Activated naive CD8-positive, alpha-beta T cell treated with anti-CD3 and anti-CD28 coated beads, Interleukin-2, amount 50 U/mL, for 16 hours (primary cell): ENCODE results near the gene KRTAP1-3.
"Not testable (repeated sequence)": the region's sequence is repeated elsewhere in the genome, so short reads cannot be mapped to it uniquely, and the experiment has no call there.

Source experiments
- DNase-seq: peaks from one replicate; pipeline ENCODE4 v3.0.0-alpha.2; 2020; ENCODE audit warnings: low read depth, low spot score

Gene KRTAP1-3

DNA sequence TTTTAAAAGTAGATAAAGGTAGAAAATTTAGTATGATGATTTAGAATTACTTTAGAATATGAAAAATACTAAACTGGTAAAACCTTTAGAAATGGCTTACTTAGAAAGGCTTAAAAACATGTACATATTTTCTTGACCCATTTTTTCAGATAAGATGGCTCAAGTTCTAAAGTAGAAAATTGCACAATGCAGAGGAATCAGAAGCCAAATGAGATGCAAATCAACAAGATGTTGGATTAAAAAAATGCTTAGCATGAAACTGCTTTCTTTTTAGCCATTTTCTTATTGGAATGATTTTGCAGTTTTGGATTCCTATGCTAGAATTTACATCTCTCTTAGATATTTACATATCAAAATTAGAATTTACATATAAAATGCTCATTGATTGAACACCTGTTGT is 24.2 kb downstream of the KRTAP1-3 start:
- DNase-seq: no peak

GRCh38 chr17:41009936-41010335 is 24.7 kb downstream of the KRTAP1-3 start:
- no peak for DNase-seq

DNA sequence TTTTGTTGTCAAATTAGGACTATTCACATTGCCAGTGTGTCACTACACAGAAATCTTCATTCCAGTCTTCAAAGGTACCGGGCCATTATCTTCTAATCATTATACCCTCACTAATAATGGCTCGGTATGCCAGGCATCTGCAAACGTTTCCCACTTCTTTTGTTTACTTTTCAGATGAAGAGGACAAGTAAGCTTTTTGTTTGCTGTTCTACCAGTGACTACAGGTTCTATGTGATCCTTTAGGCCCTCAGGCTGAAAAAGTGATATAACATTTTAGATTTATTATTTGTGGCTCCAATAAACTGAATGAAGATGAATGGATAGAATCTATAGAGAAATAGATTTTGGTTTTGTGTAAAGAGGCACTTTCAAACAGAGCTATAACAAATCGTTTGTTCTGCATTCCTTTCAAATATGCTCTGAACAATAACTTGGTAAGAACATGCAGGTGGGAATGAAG is 25.3 kb downstream of the KRTAP1-3 start:
- no peak for DNase-seq

DNA sequence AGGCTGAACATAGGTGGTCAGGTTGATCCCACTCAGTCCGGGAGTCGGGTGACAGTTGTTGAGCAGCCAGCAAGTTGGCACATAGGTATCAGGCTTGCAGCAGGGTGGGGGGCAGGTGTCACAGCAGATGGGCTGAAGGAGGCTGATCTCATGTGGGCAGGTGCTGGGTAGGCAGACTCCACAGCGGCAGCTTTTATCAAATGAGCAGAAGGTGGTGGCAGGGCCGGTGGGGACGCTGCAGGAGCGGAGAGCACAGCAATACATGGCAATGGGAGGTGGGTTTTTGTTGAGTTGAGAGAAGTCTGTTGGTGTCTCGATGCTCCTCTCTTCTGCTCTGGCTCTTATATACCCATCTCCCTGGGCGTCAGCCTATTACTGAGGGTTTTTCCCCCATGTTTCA is 25.9 kb downstream of the KRTAP1-3 start, which contains the start of gene KRTAP3-1:
Gene KRTAP3-1 (minus strand): TSS at position 318 of the 400 bp plus-strand sequence. CDS start 54 bp downstream, at position 264.
- no peak for DNase-seq

- no peak for DNase-seq
Measured at GRCh38 chr17:41004397-41004796, 30.3 kb downstream of the KRTAP1-3 start.

- DNase-seq: no peak
Measured at GRCh38 chr17:41003926-41004325, 30.7 kb downstream of the KRTAP1-3 start.

DNA sequence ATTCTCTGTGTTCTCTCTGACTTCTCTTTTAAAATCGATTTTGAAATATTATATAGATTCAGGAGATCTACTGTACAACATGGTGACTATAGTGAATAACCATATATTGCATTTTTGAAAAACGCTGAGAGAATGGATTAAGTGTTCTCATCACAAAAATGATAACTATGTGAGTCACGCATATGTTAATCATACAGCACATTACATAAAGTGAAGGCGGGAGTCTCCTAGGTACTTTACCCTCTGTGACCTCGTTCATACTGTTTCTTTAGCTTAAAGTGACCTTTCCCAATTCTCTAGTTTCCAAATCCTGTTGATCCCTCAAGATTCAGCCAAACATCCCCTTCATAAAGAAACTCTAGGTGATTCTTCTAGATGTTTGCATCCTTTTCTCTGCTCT is 31.9 kb downstream of the KRTAP1-3 start:
- no peak for DNase-seq

DNA sequence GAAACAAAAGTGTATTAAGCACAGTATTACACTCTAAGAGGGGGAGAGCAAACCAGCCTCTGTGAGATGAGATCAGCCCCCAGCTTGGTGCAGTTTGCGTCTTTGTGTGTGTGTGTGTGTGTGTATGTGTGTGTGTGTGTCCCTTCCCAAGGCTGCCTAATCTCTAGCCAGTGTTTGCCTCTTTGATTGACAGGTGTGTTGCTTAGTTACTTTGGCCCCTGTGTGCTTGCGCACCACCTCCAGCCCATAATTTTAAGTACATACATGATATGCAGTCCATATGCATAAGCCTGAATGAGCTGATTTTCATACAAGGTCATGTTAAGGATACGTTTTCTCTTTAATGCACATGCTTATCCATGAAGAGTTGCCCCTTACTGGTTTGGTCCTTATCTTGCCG is 32.9 kb downstream of the KRTAP1-3 start:
- no peak for DNase-seq

DNA sequence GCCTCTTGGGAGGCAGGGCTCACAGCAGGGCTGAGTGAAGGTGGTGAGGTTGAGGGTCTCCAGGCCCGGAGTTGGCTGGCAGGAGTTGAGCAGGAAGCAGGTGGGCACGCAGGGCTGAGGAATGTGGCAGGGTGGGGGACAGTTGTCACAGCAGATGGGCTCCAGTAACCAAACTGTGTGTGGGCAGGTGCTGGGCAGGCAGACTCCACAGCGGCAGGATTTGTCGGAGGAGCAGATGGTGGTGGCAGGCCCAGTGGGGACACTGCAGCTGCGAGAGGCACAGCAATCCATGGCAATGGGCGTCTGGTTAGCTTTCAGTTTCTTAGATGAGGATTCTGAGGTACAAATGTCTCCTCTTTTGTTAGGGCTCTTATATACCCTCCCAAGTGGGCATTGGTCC is 35.1 kb downstream of the KRTAP1-3 start, which contains the start of gene KRTAP3-2:
Gene KRTAP3-2 (minus strand): TSS at position 344 of the 400 bp plus-strand sequence. CDS start 53 bp downstream, at position 291.
- not testable (repeated sequence) for DNase-seq

GRCh38 chr17:40997361-40997760 is 37.3 kb downstream of the KRTAP1-3 start:
- DNase-seq: no peak

GRCh38 chr17:40996829-40997228 is 37.8 kb downstream of the KRTAP1-3 start:
- no peak for DNase-seq

- DNase-seq: no peak
Measured at GRCh38 chr17:40995116-40995515, 39.6 kb downstream of the KRTAP1-3 start.

DNA sequence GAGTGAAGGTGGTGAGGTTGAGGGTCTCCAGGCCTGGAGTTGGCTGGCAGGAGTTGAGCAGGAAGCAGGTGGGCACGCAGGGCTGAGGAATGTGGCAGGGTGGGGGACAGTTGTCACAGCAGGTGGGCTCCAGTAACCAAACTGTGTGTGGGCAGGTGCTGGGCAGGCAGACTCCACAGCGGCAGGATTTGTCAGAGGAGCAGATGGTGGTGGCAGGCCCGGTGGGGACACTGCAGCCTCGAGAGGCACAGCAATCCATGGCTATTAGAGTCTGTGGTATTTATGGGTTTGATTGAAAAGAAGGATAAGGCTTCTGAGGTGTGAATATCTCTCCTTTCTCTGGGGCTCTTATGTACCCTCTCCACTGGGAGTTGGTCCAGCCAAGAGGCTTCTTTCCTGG is 40.8 kb downstream of the KRTAP1-3 start, which contains the start of gene KRTAP3-3:
Gene KRTAP3-3 (minus strand): TSS at position 326 of the 400 bp plus-strand sequence. CDS start 67 bp downstream, at position 259.
- DNase-seq: no peak

- DNase-seq: no peak
Measured at GRCh38 chr17:40993084-40993483, 41.6 kb downstream of the KRTAP1-3 start.

DNA sequence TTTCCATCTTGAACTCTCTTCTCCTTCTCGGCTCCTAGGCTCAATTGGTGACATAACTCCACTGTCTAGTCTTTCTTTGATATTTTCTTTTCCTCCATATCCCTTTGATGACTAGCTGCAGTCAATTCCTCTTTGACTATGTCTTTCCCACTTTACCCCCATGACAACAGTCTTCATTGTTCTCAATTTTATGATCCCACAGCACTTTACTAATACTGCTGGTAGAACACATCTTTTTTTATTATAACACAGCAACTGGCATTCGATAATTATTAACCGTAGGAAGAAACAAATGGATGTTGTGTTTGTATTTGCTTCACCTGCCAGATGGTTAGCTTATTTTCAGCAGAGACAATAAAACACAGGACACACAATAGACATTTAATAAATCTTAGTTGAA is 42.0 kb downstream of the KRTAP1-3 start:
- no peak for DNase-seq

DNA sequence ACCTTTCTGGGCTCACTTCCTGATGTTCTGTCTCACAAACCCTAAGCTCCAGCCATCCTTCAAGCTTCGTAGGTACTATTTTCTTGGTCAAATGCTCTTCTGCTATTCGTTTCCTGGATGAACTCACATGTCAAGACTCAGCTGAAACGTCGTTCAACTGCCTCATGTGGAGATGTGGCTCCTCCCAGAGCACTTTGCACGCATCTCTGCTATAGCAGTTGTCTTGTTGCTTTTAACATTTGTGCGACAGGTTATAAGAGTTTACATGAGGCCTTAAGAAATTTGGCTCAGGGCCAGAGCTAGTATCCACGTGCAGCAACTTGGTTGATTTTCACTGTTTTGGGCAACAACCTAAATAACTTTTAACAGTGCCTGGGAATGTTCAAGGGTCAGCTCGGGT is 47.8 kb downstream of the KRTAP1-3 start:
- no peak for DNase-seq

DNA sequence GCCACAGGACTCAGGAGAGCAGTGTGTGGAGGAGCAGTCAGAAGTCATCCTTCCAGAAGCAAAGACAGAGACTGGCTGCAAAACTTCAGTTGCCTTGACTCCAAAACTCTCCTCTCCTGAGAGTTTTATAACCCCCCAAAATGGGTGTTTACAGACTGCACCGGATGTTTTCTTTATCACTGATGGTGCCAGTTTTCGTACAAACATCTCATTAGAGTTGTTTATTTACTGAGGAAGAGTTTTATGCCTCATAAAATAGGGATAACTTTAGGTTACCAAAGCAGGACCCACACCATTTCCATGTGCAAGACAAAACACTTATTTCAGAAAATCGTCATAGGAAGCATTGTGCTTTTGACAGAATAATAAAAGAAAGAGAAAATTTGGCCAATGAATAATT is 50.4 kb downstream of the KRTAP1-3 start, which contains the start of gene KRT40:
Gene KRT40 (minus strand): TSS at position 101 of the 400 bp plus-strand sequence. CDS start 53 bp downstream, at position 48.
- DNase-seq: no peak
